HG02884 (cell line): ENCODE data around the gene RNFT2.

Experiments
- ATAC-seq: cut with Tn5 transposase; IDR thresholded peaks from one replicate; pipeline ENCODE4 v1.9.1; 2021; ENCODE audit warnings: mild to moderate bottlenecking, moderate library complexity; ENCODE audit not compliant: unreplicated experiment

The RNFT2 gene

GRCh38 chr12:116896411-116896924 lies 158.4 kb downstream of the RNFT2 start:
- no peak for ATAC-seq

- no peak for ATAC-seq
Observed at GRCh38 chr12:116897476-116897875, 159.4 kb downstream of the RNFT2 start.

GRCh38 chr12:116898669-116899068 lies 160.6 kb downstream of the RNFT2 start:
- no peak for ATAC-seq

- ATAC-seq = no peak
Observed at GRCh38 chr12:116901612-116902011, 163.5 kb downstream of the RNFT2 start.
